ENCODE results near the gene MED17.

- TF ChIP-seq POLR2A (IDR thresholded peaks at IDR 0.05) (no peak), CTCF (IDR thresholded peaks at IDR 0.05 in 8 of 11, conservative IDR thresholded peaks at IDR 0.05 in 3 of 11) (no peak), POLR2AphosphoS5 (IDR thresholded peaks at IDR 0.05) (no peak)
Observed at GRCh38 chr11:93765551-93765950, 18.5 kb upstream of the MED17 start.
